B cell (primary cell): ENCODE data around the gene BAZ2B. TPM values are rescaled to one million over a fixed set of nuclear protein-coding genes. Genes with fewer than 3 reads are reported as not detected.

Experiments used
- ATAC-seq: fragments of 200-7000 bp; cut with Tn5 transposase; one replicate; pipeline ENCODE4 v1.10.0; 2021; ENCODE audit warnings: low read depth, mild to moderate bottlenecking, moderate number of reproducible peaks, moderate library complexity
- CTCF ChIA-PET: fragments of 350-600 bp; sonication (Branson Sonifier 250); formaldehyde crosslinking; loops from one replicate; lab custom pipeline; 2021; ENCODE audit warnings: antibody characterized with exemption, inconsistent platforms; lab: Charles Lee
- POLR2A ChIA-PET: fragments of 350-600 bp; sonication (Branson Sonifier 250); formaldehyde crosslinking; loops from one replicate; lab custom pipeline; 2021; ENCODE audit warnings: antibody characterized with exemption; lab: Charles Lee
- DNase-seq: peaks from one replicate; pipeline ENCODE4 v3.0.0; 2013
- H2AFZ ChIP-seq: 2 replicates; pipeline ENCODE4 v1.6.1; 2012; ENCODE audit warnings: mild to moderate bottlenecking, low read depth, low read length; ENCODE audit not compliant: insufficient read depth, poor library complexity, severe bottlenecking
- H3K27ac ChIP-seq, 2 donors: 1 replicate in 1 of 2; 2 replicates in 1 of 2; pipeline ENCODE4 v1.5.1; 2012 to 2013; ENCODE audit warnings: low read length in 2 of 2, mild to moderate bottlenecking in 2 of 2, moderate library complexity in 1 of 2
- H3K27me3 ChIP-seq, 4 experiments: fragments of 200-600 bp in 1 of 4; sonication (generic) in 1 of 4; replicated peaks in 1 of 4; 1 replicate in 2 of 4; 2 replicates in 2 of 4; pipeline versions ENCODE4 v1.6.1 to v1.7.0; 2013 to 2016; ENCODE audit warnings: low read length in 3 of 4, mild to moderate bottlenecking in 2 of 4, mixed read lengths in 1 of 4, moderate library complexity in 1 of 4; ENCODE audit not compliant: insufficient read depth in 4 of 4, control insufficient read depth in 3 of 4; ENCODE audit errors: control extremely low read depth in 1 of 4
- H3K36me3 ChIP-seq, 2 experiments: replicated peaks in 1 of 2; 1 replicate in 1 of 2; 2 replicates in 1 of 2; pipeline versions ENCODE4 v1.6.1 to v1.7.1; 2013; ENCODE audit warnings: low read length in 1 of 2; ENCODE audit not compliant: insufficient read depth in 2 of 2, control insufficient read depth in 1 of 2; ENCODE audit errors: control extremely low read depth in 1 of 2, extremely low read depth in 1 of 2
- H3K4me1 ChIP-seq, 2 donors: fragments of 200-600 bp in 1 of 2; sonication (generic) in 1 of 2; 1 replicate in 1 of 2; 2 replicates in 1 of 2; pipeline versions ENCODE4 v1.5.1 to v1.6.1; 2013 to 2017; ENCODE audit warnings: low read length in 2 of 2; ENCODE audit not compliant: control insufficient read depth in 2 of 2, insufficient read depth in 2 of 2
- H3K4me2 ChIP-seq: replicated peaks from 2 replicates; pipeline ENCODE3; 2012; ENCODE audit warnings: mild to moderate bottlenecking, low read depth, low read length; ENCODE audit not compliant: poor library complexity, severe bottlenecking
- H3K4me3 ChIP-seq, 5 experiments: fragments of 200-600 bp in 1 of 5; sonication (generic) in 1 of 5; 1 replicate in 3 of 5; 2 replicates in 2 of 5; pipeline versions ENCODE4 v1.5.1 to v1.7.0; 2011 to 2016; ENCODE audit warnings: low read length in 4 of 5, mild to moderate bottlenecking in 4 of 5, low read depth in 2 of 5, control low read depth in 1 of 5, moderate library complexity in 1 of 5; ENCODE audit not compliant: insufficient read depth in 1 of 5; ENCODE audit errors: control extremely low read depth in 1 of 5, extremely low read depth in 1 of 5
- H3K79me2 ChIP-seq: fragments of 200-600 bp; sonication (generic); one replicate; pipeline ENCODE4 v1.6.0; 2016; ENCODE audit warnings: low read length; ENCODE audit not compliant: control insufficient read depth, insufficient read depth
- H3K9ac ChIP-seq: fragments of 200-600 bp; sonication (generic); 2 replicates; pipeline ENCODE4 v1.6.1; 2017; ENCODE audit warnings: mild to moderate bottlenecking, low read length, moderate library complexity
- H3K9me3 ChIP-seq, 3 donors: one replicate each; pipeline versions ENCODE4 v1.6.1 to v1.7.1; 2013; ENCODE audit warnings: low read length in 2 of 3; ENCODE audit not compliant: control insufficient read depth in 2 of 3, insufficient read depth in 1 of 3; ENCODE audit errors: control extremely low read depth in 1 of 3
- H4K20me1 ChIP-seq: 2 replicates; pipeline ENCODE4 v1.6.0; 2012; ENCODE audit warnings: mild to moderate bottlenecking, low read length; ENCODE audit not compliant: insufficient read depth, control insufficient read depth, poor library complexity, severe bottlenecking
- H3K27ac Mint-ChIP-seq: one replicate; pipeline ENCODE4 v1.8.0; 2021; ENCODE audit warnings: mixed read lengths
- H3K27me3 Mint-ChIP-seq: one replicate; pipeline ENCODE4 v1.8.0; 2021; ENCODE audit warnings: mixed read lengths
- H3K4me1 Mint-ChIP-seq: one replicate; pipeline ENCODE4 v1.8.0; 2021; ENCODE audit warnings: mixed read lengths
- H3K4me3 Mint-ChIP-seq: one replicate; pipeline ENCODE4 v1.8.0; 2021; ENCODE audit warnings: mixed read lengths
- H3K9me3 Mint-ChIP-seq: one replicate; pipeline ENCODE4 v1.8.0; 2022; ENCODE audit warnings: mixed read lengths; ENCODE audit not compliant: insufficient read depth
- EZH2 ChIP-seq: IDR thresholded peaks from 2 replicates; pipeline ENCODE4 v1.6.1; 2012; ENCODE audit warnings: borderline replicate concordance, low read depth, mild to moderate bottlenecking, moderate library complexity, low read length; ENCODE audit not compliant: insufficient read depth, poor library complexity, severe bottlenecking
- WGBS: methylation state at CpG from one replicate; pipeline ENCODE4 v1.1.5; 2013; ENCODE audit warnings: missing lambda C conversion rate; ENCODE audit not compliant: insufficient coverage; 5-methylcytosine and 5-hydroxymethylcytosine counted together
- intact Hi-C: fragments of 100-400 bp; cut with micrococcal nuclease; formaldehyde crosslinking; loops from one replicate; pipeline ENCODE4 v1.10.0; 2022
- polyA plus RNA-seq: library from polyadenylated mRNA; depleted of rRNA; stranded (reverse); fragments of >200 nt; gene quantifications from 2 replicates; pipeline ENCODE4 v1.2.3, GENCODE V29; 2012
- total RNA-seq, 2 donors: library from RNA; stranded (reverse); fragments of 120-200 nt in 1 of 2; gene quantifications; 1 replicate in 1 of 2; 2 replicates in 1 of 2; pipeline versions ENCODE4 v1.2.3 to v1.2.4, GENCODE V29; 2013 to 2022
- TF ChIP-seq, protein P1 (sequence below): fragments of 200-600 bp; IDR thresholded peaks from one replicate; pipeline ENCODE4 v1.8.0; 2022; ENCODE audit warnings: antibody characterized with exemption, mild to moderate bottlenecking

BAZ2B gene
- total and polyA plus RNA-seq, 2 donors (not counting 1 experiment from before 2014, with no cell fraction given): 8.6 to 42.3 TPM

DNA sequence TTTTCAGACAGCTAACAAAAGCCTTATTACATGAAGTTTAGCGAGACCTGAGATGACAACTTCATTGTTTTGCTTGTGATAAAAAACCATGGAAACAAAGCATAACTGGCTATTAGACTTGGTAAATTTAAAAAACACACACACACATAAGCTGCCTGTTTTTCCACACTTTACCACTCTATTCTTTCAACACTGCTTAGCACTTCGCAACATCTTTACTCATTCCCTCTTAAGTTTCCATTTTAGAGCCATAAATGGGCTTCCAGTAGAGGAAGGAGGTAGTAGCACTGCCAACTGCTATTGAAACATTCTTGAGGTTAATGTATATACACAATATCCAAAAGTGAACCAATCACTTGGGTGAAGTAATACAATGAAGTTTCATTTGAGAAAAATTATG is 54.1 kb downstream of the BAZ2B start:
- POLR2A ChIA-PET: no interaction called here
- no peaks in the 10 kb centered on the region for H4K20me1 ChIP-seq
- Mint-ChIP-seq H3K27me3 (no peaks in the 10 kb centered on the region), H3K4me1 (no peaks in the 10 kb centered on the region), H3K4me3 (no peak overlapping the region), H3K27ac (no peak overlapping the region), H3K9me3 (no peaks in the 10 kb centered on the region)
- intact Hi-C loops: no loop called here
- TF ChIP-seq EZH2: no peak
- TF ChIP-seq, protein P1, sequence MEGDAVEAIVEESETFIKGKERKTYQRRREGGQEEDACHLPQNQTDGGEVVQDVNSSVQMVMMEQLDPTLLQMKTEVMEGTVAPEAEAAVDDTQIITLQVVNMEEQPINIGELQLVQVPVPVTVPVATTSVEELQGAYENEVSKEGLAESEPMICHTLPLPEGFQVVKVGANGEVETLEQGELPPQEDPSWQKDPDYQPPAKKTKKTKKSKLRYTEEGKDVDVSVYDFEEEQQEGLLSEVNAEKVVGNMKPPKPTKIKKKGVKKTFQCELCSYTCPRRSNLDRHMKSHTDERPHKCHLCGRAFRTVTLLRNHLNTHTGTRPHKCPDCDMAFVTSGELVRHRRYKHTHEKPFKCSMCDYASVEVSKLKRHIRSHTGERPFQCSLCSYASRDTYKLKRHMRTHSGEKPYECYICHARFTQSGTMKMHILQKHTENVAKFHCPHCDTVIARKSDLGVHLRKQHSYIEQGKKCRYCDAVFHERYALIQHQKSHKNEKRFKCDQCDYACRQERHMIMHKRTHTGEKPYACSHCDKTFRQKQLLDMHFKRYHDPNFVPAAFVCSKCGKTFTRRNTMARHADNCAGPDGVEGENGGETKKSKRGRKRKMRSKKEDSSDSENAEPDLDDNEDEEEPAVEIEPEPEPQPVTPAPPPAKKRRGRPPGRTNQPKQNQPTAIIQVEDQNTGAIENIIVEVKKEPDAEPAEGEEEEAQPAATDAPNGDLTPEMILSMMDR: no peak
- no CpG with 5 or more reads among the region's 2 CpGs for WGBS
- no peak overlapping the region for H3K9ac ChIP-seq
- H2AFZ ChIP-seq: no peak overlapping the region
- no peaks in the 10 kb centered on the region for H3K9me3 ChIP-seq
- H3K4me1 ChIP-seq: no peaks in the 10 kb centered on the region
- ATAC-seq (no peak), DNase-seq (no peak)
- H3K4me3 ChIP-seq: no peak overlapping the region
- no peaks in the 10 kb centered on the region for H3K27me3 ChIP-seq
- H3K36me3 ChIP-seq: no peaks in the 10 kb centered on the region
- no peak overlapping the region for H3K27ac ChIP-seq
- CTCF ChIA-PET: no interaction called here
- no peak overlapping the region for H3K4me2 ChIP-seq
- H3K79me2 ChIP-seq: no peaks in the 10 kb centered on the region

DNA sequence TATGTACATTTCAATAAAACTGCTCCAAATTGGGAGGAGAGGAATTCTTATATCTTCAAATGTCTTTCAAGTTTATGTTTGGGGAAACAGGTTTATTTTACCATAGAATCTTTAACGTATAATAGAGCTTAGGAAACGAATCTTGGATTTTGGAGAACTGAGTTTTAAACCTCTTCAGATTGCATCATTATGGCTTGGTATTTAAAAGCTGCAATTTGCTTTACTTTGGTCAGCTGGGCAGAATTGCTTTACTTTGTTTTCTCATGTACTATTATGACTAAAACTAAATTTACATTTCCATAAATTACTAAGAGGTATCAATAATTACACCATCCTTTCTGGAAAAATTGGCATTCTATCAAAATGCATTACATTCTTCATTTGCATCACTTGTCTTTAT is 54.6 kb downstream of the BAZ2B start:
- DNase-seq: no peak

More for the DNA sequence above, 54.6 kb downstream of the BAZ2B start:
- no peaks in the 10 kb centered on the region for H3K4me1 Mint-ChIP-seq
- intact Hi-C loops: no loop called here
- WGBS: no CpG with 5 or more reads among the region's 2 CpGs
- Histone ChIP-seq H3K79me2 (no peaks in the 10 kb centered on the region), H3K4me2 (no peak overlapping the region), H2AFZ (no peak overlapping the region), H3K27ac (no peak overlapping the region), H3K9me3 (no peaks in the 10 kb centered on the region), H3K36me3 (no peaks in the 10 kb centered on the region), H3K9ac (no peak overlapping the region), H3K27me3 (no peaks in the 10 kb centered on the region), H3K4me1 (no peaks in the 10 kb centered on the region), H4K20me1 (no peaks in the 10 kb centered on the region), H3K4me3 (no peak overlapping the region)
- ATAC-seq: no peak
- H3K27me3 Mint-ChIP-seq: no peaks in the 10 kb centered on the region
- POLR2A ChIA-PET: no interaction called here
- CTCF ChIA-PET: no interaction called here
- no peak for TF ChIP-seq EZH2
- TF ChIP-seq, protein P1: no peak
- H3K9me3 Mint-ChIP-seq: no peaks in the 10 kb centered on the region
- H3K27ac Mint-ChIP-seq: no peak overlapping the region
- H3K4me3 Mint-ChIP-seq: no peak overlapping the region
